IPS-18a (cell line): ENCODE measurements around the gene MACROD2.

Experiments used
- H3K27ac ChIP-seq: one replicate; pipeline ENCODE4 v1.5.1; 2013; ENCODE audit warnings: low read length
- H3K27me3 ChIP-seq: one replicate; pipeline ENCODE4 v1.6.1; 2013; ENCODE audit warnings: mild to moderate bottlenecking, low read length; ENCODE audit not compliant: control insufficient read depth, insufficient read depth
- H3K36me3 ChIP-seq: one replicate; pipeline ENCODE4 v1.6.1; 2013; ENCODE audit warnings: low read depth, low read length; ENCODE audit not compliant: control insufficient read depth
- H3K4me1 ChIP-seq: one replicate; pipeline ENCODE4 v1.6.1; 2013; ENCODE audit warnings: low read depth, low read length; ENCODE audit not compliant: control insufficient read depth
- H3K4me3 ChIP-seq: one replicate; pipeline ENCODE4 v1.5.1; 2013; ENCODE audit warnings: low read length
- H3K9ac ChIP-seq: one replicate; pipeline ENCODE4 v1.6.1; 2013; ENCODE audit warnings: mild to moderate bottlenecking, low read length, moderate library complexity
- H3K9me3 ChIP-seq: one replicate; pipeline ENCODE4 v1.6.1; 2013; ENCODE audit warnings: low read depth, low read length; ENCODE audit not compliant: control insufficient read depth

MACROD2 gene

GRCh38 chr20:15395457-15395856, 1400.1 kb downstream of the MACROD2 start:
- H3K4me1 ChIP-seq = no peaks in the 10 kb centered on the region
- no peaks in the 10 kb centered on the region for H3K36me3 ChIP-seq
- no peak overlapping the region for H3K4me3 ChIP-seq
- no peaks in the 10 kb centered on the region for H3K9me3 ChIP-seq
- no peaks in the 10 kb centered on the region for H3K27me3 ChIP-seq
- no peak overlapping the region for H3K9ac ChIP-seq
- H3K27ac ChIP-seq = no peak overlapping the region

- Histone ChIP-seq H3K27ac (no peak overlapping the region), H3K4me3 (no peak overlapping the region), H3K4me1 (no peaks in the 10 kb centered on the region), H3K9ac (no peak overlapping the region), H3K27me3 (no peaks in the 10 kb centered on the region), H3K36me3 (no peaks in the 10 kb centered on the region), H3K9me3 (no peaks in the 10 kb centered on the region)
Measured at GRCh38 chr20:15396026-15396425, 1400.7 kb downstream of the MACROD2 start.

GRCh38 chr20:15396900-15397299, 1401.6 kb downstream of the MACROD2 start:
- Histone ChIP-seq H3K27ac (no peak overlapping the region), H3K9me3 (no peaks in the 10 kb centered on the region), H3K4me1 (no peaks in the 10 kb centered on the region), H3K4me3 (no peak overlapping the region), H3K27me3 (no peaks in the 10 kb centered on the region), H3K9ac (no peak overlapping the region), H3K36me3 (no peaks in the 10 kb centered on the region)

- Histone ChIP-seq H3K36me3 (no peaks in the 10 kb centered on the region), H3K4me1 (no peaks in the 10 kb centered on the region), H3K9me3 (peaks cover 3% of the 10 kb centered on the region), H3K27ac (no peak overlapping the region), H3K27me3 (no peaks in the 10 kb centered on the region), H3K9ac (no peak overlapping the region), H3K4me3 (no peak overlapping the region)
Measured at GRCh38 chr20:15399781-15400180, 1404.5 kb downstream of the MACROD2 start.

GRCh38 chr20:15406072-15406471, 1410.8 kb downstream of the MACROD2 start:
- no peak overlapping the region for H3K9ac ChIP-seq
- no peaks in the 10 kb centered on the region for H3K4me1 ChIP-seq
- H3K9me3 ChIP-seq = peaks cover 3% of the 10 kb centered on the region
- H3K4me3 ChIP-seq = no peak overlapping the region
- no peaks in the 10 kb centered on the region for H3K27me3 ChIP-seq
- H3K36me3 ChIP-seq = no peaks in the 10 kb centered on the region
- H3K27ac ChIP-seq = no peak overlapping the region

- no peaks in the 10 kb centered on the region for H3K27me3 ChIP-seq
- H3K9ac ChIP-seq = no peak overlapping the region
- peaks cover 8% of the 10 kb centered on the region for H3K4me1 ChIP-seq
- no peaks in the 10 kb centered on the region for H3K36me3 ChIP-seq
- no peaks in the 10 kb centered on the region for H3K9me3 ChIP-seq
- H3K27ac ChIP-seq = no peak overlapping the region
- H3K4me3 ChIP-seq = no peak overlapping the region
Measured at GRCh38 chr20:15411781-15412180, 1416.5 kb downstream of the MACROD2 start.

- Histone ChIP-seq H3K4me3 (no peak overlapping the region), H3K4me1 (peaks cover 8% of the 10 kb centered on the region), H3K9ac (no peak overlapping the region), H3K27me3 (no peaks in the 10 kb centered on the region), H3K27ac (no peak overlapping the region), H3K36me3 (no peaks in the 10 kb centered on the region), H3K9me3 (no peaks in the 10 kb centered on the region)
Measured at GRCh38 chr20:15415908-15416307, 1420.6 kb downstream of the MACROD2 start.

- Histone ChIP-seq H3K36me3 (no peaks in the 10 kb centered on the region), H3K4me3 (no peak overlapping the region), H3K4me1 (no peaks in the 10 kb centered on the region), H3K9me3 (no peaks in the 10 kb centered on the region), H3K27me3 (no peaks in the 10 kb centered on the region), H3K27ac (no peak overlapping the region), H3K9ac (no peak overlapping the region)
Measured at GRCh38 chr20:15419856-15420255, 1424.5 kb downstream of the MACROD2 start.

- no peak overlapping the region for H3K4me3 ChIP-seq
- H3K27ac ChIP-seq = no peak overlapping the region
- H3K9me3 ChIP-seq = no peaks in the 10 kb centered on the region
- no peaks in the 10 kb centered on the region for H3K36me3 ChIP-seq
- no peak overlapping the region for H3K9ac ChIP-seq
- H3K27me3 ChIP-seq = no peaks in the 10 kb centered on the region
- H3K4me1 ChIP-seq = no peaks in the 10 kb centered on the region
Measured at GRCh38 chr20:15422966-15423365, 1427.7 kb downstream of the MACROD2 start.

- Histone ChIP-seq H3K9me3 (no peaks in the 10 kb centered on the region), H3K27me3 (no peaks in the 10 kb centered on the region), H3K4me3 (no peak overlapping the region), H3K36me3 (no peaks in the 10 kb centered on the region), H3K27ac (no peak overlapping the region), H3K9ac (no peak overlapping the region), H3K4me1 (peaks cover 21% of the 10 kb centered on the region)
Measured at GRCh38 chr20:15439551-15439950, 1444.2 kb downstream of the MACROD2 start.

- H3K9ac ChIP-seq = no peak overlapping the region
- peaks cover 21% of the 10 kb centered on the region for H3K4me1 ChIP-seq
- H3K4me3 ChIP-seq = no peak overlapping the region
- no peaks in the 10 kb centered on the region for H3K36me3 ChIP-seq
- no peak overlapping the region for H3K27ac ChIP-seq
- no peaks in the 10 kb centered on the region for H3K9me3 ChIP-seq
- H3K27me3 ChIP-seq = no peaks in the 10 kb centered on the region
Measured at GRCh38 chr20:15440049-15440820, 1444.9 kb downstream of the MACROD2 start.
